PC-3 (cell line): ENCODE results near the gene PRKAG3. TPM values are rescaled to one million over a fixed set of nuclear protein-coding genes. Genes with fewer than 3 reads are reported as not detected.

Source experiments
- ATAC-seq: fragments of 200-7000 bp; cut with Tn5 transposase; 2 replicates; pipeline ENCODE4 v1.9.1; 2020; ENCODE audit warnings: mild to moderate bottlenecking, moderate library complexity
- BruUV-seq: library from RNA; stranded (reverse); fragments of 400-500 nt; replicated peaks from 2 replicates; lab custom pipeline; 2021; lab: Mats Ljungman, UMichigan
- CTCF ChIA-PET: fragments of 300-600 bp; sonication (Branson Sonifier 250); formaldehyde crosslinking; loops from one replicate; lab custom pipeline; 2022; ENCODE audit warnings: antibody characterized with exemption; lab: Charles Lee
- POLR2A ChIA-PET: fragments of 300-600 bp; sonication (Branson Sonifier 250); formaldehyde crosslinking; loops from one replicate; lab custom pipeline; 2022; ENCODE audit warnings: antibody characterized with exemption; ENCODE audit not compliant: unreplicated experiment; lab: Charles Lee
- DNase-seq: peaks from one replicate; pipeline ENCODE4 v3.0.0-alpha.2; 2015
- H2AFZ ChIP-seq: fragments of 300-600 bp; sonication (generic); 2 replicates; pipeline ENCODE4 v1.6.0; 2016; ENCODE audit warnings: antibody characterized with exemption, low read length
- H3F3A ChIP-seq: fragments of 300-600 bp; sonication (generic); one replicate; pipeline ENCODE4 v1.6.0; 2017; ENCODE audit warnings: antibody characterized with exemption, low read length, control low read depth, mild to moderate bottlenecking; ENCODE audit not compliant: unreplicated experiment
- H3K27ac ChIP-seq: fragments of 300-600 bp; sonication (generic); 2 replicates; pipeline ENCODE4 v1.5.1; 2016; ENCODE audit warnings: mild to moderate bottlenecking, low read length
- H3K27me3 ChIP-seq: fragments of 300-600 bp; sonication (generic); 2 replicates; pipeline ENCODE4 v1.6.1; 2016; ENCODE audit warnings: low read length, mixed read lengths
- H3K36me3 ChIP-seq: fragments of 300-600 bp; sonication (generic); 2 replicates; pipeline ENCODE4 v1.6.1; 2016; ENCODE audit warnings: low read depth, mixed run types, low read length, mixed read lengths
- H3K4me1 ChIP-seq: fragments of 300-600 bp; sonication (generic); 2 replicates; pipeline ENCODE4 v1.5.1; 2016; ENCODE audit warnings: low read length; ENCODE audit not compliant: insufficient read depth
- H3K4me2 ChIP-seq: fragments of 300-600 bp; sonication (generic); 2 replicates; pipeline ENCODE4 v1.6.0; 2016; ENCODE audit warnings: low read length
- H3K4me3 ChIP-seq: fragments of 300-600 bp; sonication (generic); 2 replicates; pipeline ENCODE4 v1.5.1; 2016; ENCODE audit warnings: mild to moderate bottlenecking, low read length, mixed read lengths
- H3K79me2 ChIP-seq: fragments of 300-600 bp; sonication (generic); 2 replicates; pipeline ENCODE4 v1.6.1; 2017; ENCODE audit warnings: low read length, mixed read lengths
- H3K9ac ChIP-seq: fragments of 300-600 bp; sonication (generic); 2 replicates; pipeline ENCODE4 v1.6.0; 2016; ENCODE audit warnings: mild to moderate bottlenecking, low read length
- H3K9me2 ChIP-seq: fragments of 300-600 bp; sonication (generic); replicated peaks from 2 replicates; pipeline ENCODE4 v1.6.1; 2016; ENCODE audit warnings: mixed run types, low read length, mixed read lengths
- H3K9me3 ChIP-seq: fragments of 300-600 bp; sonication (generic); 2 replicates; pipeline ENCODE4 v1.6.1; 2016; ENCODE audit warnings: low read length, mixed read lengths
- H4K20me1 ChIP-seq: fragments of 300-600 bp; sonication (generic); 2 replicates; pipeline ENCODE4 v1.6.1; 2016; ENCODE audit warnings: low read length, mixed read lengths
- EZH2 ChIP-seq: fragments of 300-600 bp; sonication (generic); IDR thresholded peaks from one replicate; pipeline ENCODE4 v1.6.1; 2017; ENCODE audit warnings: antibody characterized with exemption, mild to moderate bottlenecking, low read length; ENCODE audit not compliant: unreplicated experiment
- EZH2phosphoT487 ChIP-seq: fragments of 300-600 bp; sonication (generic); IDR thresholded peaks from 2 replicates; pipeline ENCODE4 v1.6.1; 2018; ENCODE audit warnings: mild to moderate bottlenecking, antibody characterized with exemption, low read length, borderline replicate concordance
- intact Hi-C: fragments of 100-400 bp; cut with micrococcal nuclease; formaldehyde crosslinking; loops from 2 replicates; pipeline ENCODE4 v1.9.0; 2023
- total RNA-seq: library from RNA; depleted of rRNA; stranded (reverse); fragments of >200 nt; gene quantifications from 2 replicates; pipeline ENCODE4 v1.2.3, GENCODE V29; 2014
- TF ChIP-seq, protein P1 (sequence below): fragments of 300-600 bp; sonication (generic); conservative IDR thresholded peaks from 2 replicates; pipeline ENCODE4 v1.5.1; 2017; ENCODE audit warnings: antibody characterized with exemption, low read depth, mild to moderate bottlenecking, low read length

The PRKAG3 gene
- total RNA-seq, 1 experiment from 2014 or later, result not detected

DNA sequence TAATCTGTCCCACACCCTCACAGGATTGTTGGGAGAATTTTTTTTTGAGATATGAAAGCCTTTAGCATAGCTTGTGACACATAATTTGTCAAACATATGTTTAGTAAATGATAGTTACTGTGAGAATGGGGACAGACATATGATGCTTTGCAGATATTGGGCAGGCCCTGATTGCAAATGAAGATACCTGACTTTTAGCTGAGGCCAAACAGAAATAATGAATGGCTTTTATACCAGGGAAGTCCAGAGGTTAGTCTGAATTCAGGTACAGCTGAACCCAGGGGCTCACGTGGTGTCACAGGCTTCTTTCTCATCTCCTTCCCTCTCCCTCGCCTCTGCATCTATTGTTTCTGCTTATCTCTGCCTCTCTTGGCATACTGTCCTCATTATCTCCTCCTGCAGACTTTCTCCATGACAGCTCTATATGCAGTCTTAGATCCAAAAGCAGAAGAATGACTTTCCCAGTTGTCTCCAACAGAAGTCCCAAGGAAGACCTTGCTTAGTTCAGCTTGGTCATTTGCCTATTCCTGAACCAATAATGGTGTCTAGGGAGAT, 44.2 kb upstream of the PRKAG3 start:
- Histone ChIP-seq H3K79me2 (no peaks in the 10 kb centered on the region), H3K9ac (no peak overlapping the region), H3F3A (no peaks in the 10 kb centered on the region), H3K9me2 (no peaks in the 10 kb centered on the region), H3K36me3 (no peaks in the 10 kb centered on the region), H3K4me3 (no peak overlapping the region), H3K27me3 (no peaks in the 10 kb centered on the region; the same call in 1 of the 2 replicates), H2AFZ (no peak overlapping the region), H3K4me1 (no peaks in the 10 kb centered on the region), H3K27ac (no peak overlapping the region), H3K4me2 (no peak overlapping the region), H4K20me1 (no peaks in the 10 kb centered on the region), H3K9me3 (no peaks in the 10 kb centered on the region)
- ATAC-seq (no peak), DNase-seq (no peak)
- no peak for TF ChIP-seq EZH2phosphoT487
- TF ChIP-seq, protein P1, sequence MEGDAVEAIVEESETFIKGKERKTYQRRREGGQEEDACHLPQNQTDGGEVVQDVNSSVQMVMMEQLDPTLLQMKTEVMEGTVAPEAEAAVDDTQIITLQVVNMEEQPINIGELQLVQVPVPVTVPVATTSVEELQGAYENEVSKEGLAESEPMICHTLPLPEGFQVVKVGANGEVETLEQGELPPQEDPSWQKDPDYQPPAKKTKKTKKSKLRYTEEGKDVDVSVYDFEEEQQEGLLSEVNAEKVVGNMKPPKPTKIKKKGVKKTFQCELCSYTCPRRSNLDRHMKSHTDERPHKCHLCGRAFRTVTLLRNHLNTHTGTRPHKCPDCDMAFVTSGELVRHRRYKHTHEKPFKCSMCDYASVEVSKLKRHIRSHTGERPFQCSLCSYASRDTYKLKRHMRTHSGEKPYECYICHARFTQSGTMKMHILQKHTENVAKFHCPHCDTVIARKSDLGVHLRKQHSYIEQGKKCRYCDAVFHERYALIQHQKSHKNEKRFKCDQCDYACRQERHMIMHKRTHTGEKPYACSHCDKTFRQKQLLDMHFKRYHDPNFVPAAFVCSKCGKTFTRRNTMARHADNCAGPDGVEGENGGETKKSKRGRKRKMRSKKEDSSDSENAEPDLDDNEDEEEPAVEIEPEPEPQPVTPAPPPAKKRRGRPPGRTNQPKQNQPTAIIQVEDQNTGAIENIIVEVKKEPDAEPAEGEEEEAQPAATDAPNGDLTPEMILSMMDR, result no peak
- TF ChIP-seq EZH2, result no peak
- intact Hi-C loops, result loop anchor here (1.0 to 5.0 kb wide), 2 partner anchors 23 to 107 kb away; no protein-coding TSS in a partner anchor
- no TSS peak for BruUV-seq
- ChIA-PET POLR2A (no interaction called here), CTCF (interaction anchor here (1.1 to 4.4 kb wide), 4 partner anchors 18 to 104 kb away, joined by 5 to 71 read pairs (median 8); no protein-coding TSS in a partner anchor)

DNA sequence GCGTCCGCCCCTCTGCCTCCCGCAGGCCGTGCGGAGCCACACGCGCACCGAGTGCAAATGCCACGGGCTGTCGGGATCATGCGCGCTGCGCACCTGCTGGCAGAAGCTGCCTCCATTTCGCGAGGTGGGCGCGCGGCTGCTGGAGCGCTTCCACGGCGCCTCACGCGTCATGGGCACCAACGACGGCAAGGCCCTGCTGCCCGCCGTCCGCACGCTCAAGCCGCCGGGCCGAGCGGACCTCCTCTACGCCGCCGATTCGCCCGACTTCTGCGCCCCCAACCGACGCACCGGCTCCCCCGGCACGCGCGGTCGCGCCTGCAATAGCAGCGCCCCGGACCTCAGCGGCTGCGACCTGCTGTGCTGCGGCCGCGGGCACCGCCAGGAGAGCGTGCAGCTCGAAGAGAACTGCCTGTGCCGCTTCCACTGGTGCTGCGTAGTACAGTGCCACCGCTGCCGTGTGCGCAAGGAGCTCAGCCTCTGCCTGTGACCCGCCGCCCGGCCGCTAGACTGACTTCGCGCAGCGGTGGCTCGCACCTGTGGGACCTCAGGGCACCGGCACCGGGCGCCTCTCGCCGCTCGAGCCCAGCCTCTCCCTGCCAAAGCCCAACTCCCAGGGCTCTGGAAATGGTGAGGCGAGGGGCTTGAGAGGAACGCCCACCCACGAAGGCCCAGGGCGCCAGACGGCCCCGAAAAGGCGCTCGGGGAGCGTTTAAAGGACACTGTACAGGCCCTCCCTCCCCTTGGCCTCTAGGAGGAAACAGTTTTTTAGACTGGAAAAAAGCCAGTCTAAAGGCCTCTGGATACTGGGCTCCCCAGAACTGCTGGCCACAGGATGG, 42.0 kb upstream of the PRKAG3 start:
- no peak overlapping the region for H2AFZ ChIP-seq
- no peaks in the 10 kb centered on the region for H3K9me2 ChIP-seq
- no peaks in the 10 kb centered on the region for H3F3A ChIP-seq
- H3K27ac ChIP-seq, result no peak overlapping the region
- intact Hi-C loops, result no loop called here
- no peaks in the 10 kb centered on the region for H3K4me1 ChIP-seq
- H3K9ac ChIP-seq, result no peak overlapping the region
- POLR2A ChIA-PET, result no interaction called here
- CTCF ChIA-PET, result no interaction called here
- no peaks in the 10 kb centered on the region for H3K36me3 ChIP-seq
- no peaks in the 10 kb centered on the region; the same call in 1 of the 2 replicates for H3K27me3 ChIP-seq
- no peaks in the 10 kb centered on the region for H3K79me2 ChIP-seq
- DNase-seq, result no peak
- H4K20me1 ChIP-seq, result no peaks in the 10 kb centered on the region
- TF ChIP-seq EZH2phosphoT487, result no peak
- no peak for TF ChIP-seq EZH2
- TF ChIP-seq, protein P1, result no peak
- BruUV-seq, result no TSS peak
- no peaks in the 10 kb centered on the region for H3K9me3 ChIP-seq
- no peak overlapping the region for H3K4me3 ChIP-seq
- no peak for ATAC-seq
- H3K4me2 ChIP-seq, result no peak overlapping the region
